ENCODE measurements around the gene CMTM7. TPM values are rescaled to one million over a fixed set of nuclear protein-coding genes. Genes with fewer than 3 reads are reported as not detected.
A peak's percentile ranks its signal among the peaks of the same experiment; 100 is the strongest.

CMTM7 gene
- total and polyA plus RNA-seq, 10 of the 15 experiments (the other 5 are each of a cell fraction or from before 2014, with no cell fraction given) = 3.7 to 36.4 (median 14.7) TPM

DNA sequence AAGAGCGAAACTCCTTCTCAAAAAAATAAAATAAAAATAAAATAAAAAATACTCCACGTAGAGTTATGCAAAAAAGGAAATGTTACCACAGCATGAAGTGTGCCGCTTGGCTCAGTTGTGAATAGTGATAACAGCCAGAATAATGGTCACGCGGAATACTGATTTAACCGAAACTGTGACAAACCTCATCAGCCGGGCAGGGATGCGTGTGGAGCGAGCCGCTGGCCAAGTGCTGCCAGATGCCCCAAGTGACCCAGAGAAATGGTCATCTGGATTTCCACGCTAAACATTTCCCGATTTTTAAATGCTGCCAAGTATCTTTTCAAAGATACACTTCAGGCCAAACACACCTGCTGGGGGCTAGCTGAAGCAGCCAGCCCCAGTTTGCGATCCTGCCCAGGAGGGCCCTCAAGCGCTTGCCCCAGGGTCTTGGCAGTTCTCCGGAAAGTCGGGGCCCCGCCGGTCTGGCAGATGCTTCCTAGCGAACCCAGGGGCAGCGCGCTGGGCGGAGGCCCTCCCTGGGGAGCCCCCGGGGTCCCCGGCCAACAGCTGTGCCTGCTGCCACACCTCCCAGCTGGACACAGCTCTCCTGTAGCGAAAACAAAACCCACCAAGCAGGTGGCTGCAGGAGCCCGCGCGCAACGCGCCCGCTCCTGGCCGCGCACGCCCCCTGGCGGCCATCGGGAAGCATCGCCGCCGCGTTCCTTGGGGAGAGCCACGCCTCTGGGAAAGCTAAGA is 75.8 kb downstream of the CMTM7 start:
- in situ Hi-C loops (cut with MboI) (loop anchor here (5.0 kb wide), 1 partner anchor 90 kb away; no protein-coding TSS in a partner anchor), intact Hi-C loops (cut with micrococcal nuclease; ENCODE audit: unreplicated experiment) (loop anchor here (1.0 to 5.0 kb wide), 8 partner anchors 25 to 290 kb away; partner anchors contain the start of gene CMTM7)
- CTCF ChIA-PET = interaction anchor here (0.6 to 5.7 kb wide), 52 partner anchors 8 to 415 kb away, joined by 3 to 201 read pairs (median 4); partner anchors contain the start of genes CMTM6 and CMTM7
- 33% methylated on average over 39 of the region's 41 CpGs for WGBS (ENCODE audit: insufficient coverage, insufficient replicate concordance, low lambda C conversion rate, missing lambda C conversion rate)
- Histone ChIP-seq H3K4me1 (ENCODE audit: control insufficient read depth, insufficient read depth, low read length) (peaks cover 39% of the 10 kb centered on the region), H3K36me3 (ENCODE audit: control insufficient read depth in 2 of 2, insufficient read depth in 2 of 2, low read length in 1 of 2) (no peaks in the 10 kb centered on the region), H3K27me3 (replicated peaks in 1 of 2; ENCODE audit: control insufficient read depth in 2 of 2, insufficient read depth in 2 of 2, low read length in 1 of 2) (no peaks in the 10 kb centered on the region), H4K20me1 (ENCODE audit: control insufficient read depth, insufficient read depth) (no peaks in the 10 kb centered on the region), H3K9me3 (replicated peaks; ENCODE audit: control insufficient read depth, insufficient read depth, low read length) (no peaks in the 10 kb centered on the region; the same call in 2 of the 3 replicates), H3K9ac (ENCODE audit: control insufficient read depth, insufficient read depth, low read length) (peak overlapping the region; percentile 28; the same call in 1 of the 2 replicates), H3K4me2 (ENCODE audit: control insufficient read depth, insufficient read depth) (peak overlapping the region; percentile 80), H3K79me2 (ENCODE audit: control insufficient read depth, insufficient read depth, low read length) (no peaks in the 10 kb centered on the region), H2AFZ (ENCODE audit: control insufficient read depth, low read depth, low read length) (peak overlapping the region; percentile 21), H3K27ac (ENCODE audit: control insufficient read depth, insufficient read depth) (no peak overlapping the region), H3K4me3 (peak overlapping the region; percentile 43; the same call in 1 of the 2 replicates)
- BruUV-seq (replicated peaks) = no TSS peak
- RAD21 ChIA-PET (ENCODE audit: unreplicated experiment) = interaction anchor here (0.6 to 5.5 kb wide), 27 partner anchors 12 to 296 kb away, joined by 3 to 121 read pairs (median 4); partner anchors contain the start of gene CMTM7
- DNase-seq (ENCODE audit: low read depth, low spot score) (no peak), ATAC-seq (peak; percentile 80), FAIRE-seq (no peak)
- SMC1A ChIA-PET (ENCODE audit: uncharacterized antibody, unreplicated experiment) = interaction anchor here (0.8 to 6.0 kb wide), 30 partner anchors 8 to 173 kb away, joined by 3 to 106 read pairs (median 6); partner anchors contain the start of genes CMTM6 and CMTM7
- POLR2A ChIA-PET = interaction anchor here (0.6 to 1.7 kb wide), 8 partner anchors 10 to 92 kb away, joined by 3 to 8 read pairs (median 4); no protein-coding TSS in a partner anchor
- TF ChIP-seq RBBP5 (conservative IDR thresholded peaks at IDR 0.05) (no peak), IRF4 (IDR thresholded peaks at IDR 0.05; ENCODE audit: low read depth, low read length) (peak; percentile 47; the same call in 1 of the 2 replicates), ZNF207 (IDR thresholded peaks at IDR 0.05; ENCODE audit: borderline replicate concordance) (0 out of 2 replicates have a peak, but pooled peaks have one; percentile 63), CBFB (IDR thresholded peaks at IDR 0.05; ENCODE audit: low read depth) (no peak), STAT1 (conservative IDR thresholded peaks at IDR 0.05) (0 out of 2 replicates have a peak, but pooled peaks have one; percentile 65), KAT2A (conservative IDR thresholded peaks at IDR 0.05; ENCODE audit: control insufficient read depth, low read depth, low read length) (no peak), MEF2A (IDR thresholded peaks at IDR 0.05; ENCODE audit: insufficient read depth, low read depth, low read length) (peak; percentile 46; the same call in 1 of the 2 replicates), EED (IDR thresholded peaks at IDR 0.05; ENCODE audit: low read depth) (peak; percentile 62), NR2F1 (conservative IDR thresholded peaks at IDR 0.05) (0 out of 2 replicates have a peak, but pooled peaks have one; percentile 37)
- TF ChIP-seq, protein P1, sequence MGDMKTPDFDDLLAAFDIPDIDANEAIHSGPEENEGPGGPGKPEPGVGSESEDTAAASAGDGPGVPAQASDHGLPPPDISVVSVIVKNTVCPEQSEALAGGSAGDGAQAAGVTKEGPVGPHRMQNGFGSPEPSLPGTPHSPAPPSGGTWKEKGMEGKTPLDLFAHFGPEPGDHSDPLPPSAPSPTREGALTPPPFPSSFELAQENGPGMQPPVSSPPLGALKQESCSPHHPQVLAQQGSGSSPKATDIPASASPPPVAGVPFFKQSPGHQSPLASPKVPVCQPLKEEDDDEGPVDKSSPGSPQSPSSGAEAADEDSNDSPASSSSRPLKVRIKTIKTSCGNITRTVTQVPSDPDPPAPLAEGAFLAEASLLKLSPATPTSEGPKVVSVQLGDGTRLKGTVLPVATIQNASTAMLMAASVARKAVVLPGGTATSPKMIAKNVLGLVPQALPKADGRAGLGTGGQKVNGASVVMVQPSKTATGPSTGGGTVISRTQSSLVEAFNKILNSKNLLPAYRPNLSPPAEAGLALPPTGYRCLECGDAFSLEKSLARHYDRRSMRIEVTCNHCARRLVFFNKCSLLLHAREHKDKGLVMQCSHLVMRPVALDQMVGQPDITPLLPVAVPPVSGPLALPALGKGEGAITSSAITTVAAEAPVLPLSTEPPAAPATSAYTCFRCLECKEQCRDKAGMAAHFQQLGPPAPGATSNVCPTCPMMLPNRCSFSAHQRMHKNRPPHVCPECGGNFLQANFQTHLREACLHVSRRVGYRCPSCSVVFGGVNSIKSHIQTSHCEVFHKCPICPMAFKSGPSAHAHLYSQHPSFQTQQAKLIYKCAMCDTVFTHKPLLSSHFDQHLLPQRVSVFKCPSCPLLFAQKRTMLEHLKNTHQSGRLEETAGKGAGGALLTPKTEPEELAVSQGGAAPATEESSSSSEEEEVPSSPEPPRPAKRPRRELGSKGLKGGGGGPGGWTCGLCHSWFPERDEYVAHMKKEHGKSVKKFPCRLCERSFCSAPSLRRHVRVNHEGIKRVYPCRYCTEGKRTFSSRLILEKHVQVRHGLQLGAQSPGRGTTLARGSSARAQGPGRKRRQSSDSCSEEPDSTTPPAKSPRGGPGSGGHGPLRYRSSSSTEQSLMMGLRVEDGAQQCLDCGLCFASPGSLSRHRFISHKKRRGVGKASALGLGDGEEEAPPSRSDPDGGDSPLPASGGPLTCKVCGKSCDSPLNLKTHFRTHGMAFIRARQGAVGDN (IDR thresholded peaks at IDR 0.05) = no peak
- TF ChIP-seq, protein P2, sequence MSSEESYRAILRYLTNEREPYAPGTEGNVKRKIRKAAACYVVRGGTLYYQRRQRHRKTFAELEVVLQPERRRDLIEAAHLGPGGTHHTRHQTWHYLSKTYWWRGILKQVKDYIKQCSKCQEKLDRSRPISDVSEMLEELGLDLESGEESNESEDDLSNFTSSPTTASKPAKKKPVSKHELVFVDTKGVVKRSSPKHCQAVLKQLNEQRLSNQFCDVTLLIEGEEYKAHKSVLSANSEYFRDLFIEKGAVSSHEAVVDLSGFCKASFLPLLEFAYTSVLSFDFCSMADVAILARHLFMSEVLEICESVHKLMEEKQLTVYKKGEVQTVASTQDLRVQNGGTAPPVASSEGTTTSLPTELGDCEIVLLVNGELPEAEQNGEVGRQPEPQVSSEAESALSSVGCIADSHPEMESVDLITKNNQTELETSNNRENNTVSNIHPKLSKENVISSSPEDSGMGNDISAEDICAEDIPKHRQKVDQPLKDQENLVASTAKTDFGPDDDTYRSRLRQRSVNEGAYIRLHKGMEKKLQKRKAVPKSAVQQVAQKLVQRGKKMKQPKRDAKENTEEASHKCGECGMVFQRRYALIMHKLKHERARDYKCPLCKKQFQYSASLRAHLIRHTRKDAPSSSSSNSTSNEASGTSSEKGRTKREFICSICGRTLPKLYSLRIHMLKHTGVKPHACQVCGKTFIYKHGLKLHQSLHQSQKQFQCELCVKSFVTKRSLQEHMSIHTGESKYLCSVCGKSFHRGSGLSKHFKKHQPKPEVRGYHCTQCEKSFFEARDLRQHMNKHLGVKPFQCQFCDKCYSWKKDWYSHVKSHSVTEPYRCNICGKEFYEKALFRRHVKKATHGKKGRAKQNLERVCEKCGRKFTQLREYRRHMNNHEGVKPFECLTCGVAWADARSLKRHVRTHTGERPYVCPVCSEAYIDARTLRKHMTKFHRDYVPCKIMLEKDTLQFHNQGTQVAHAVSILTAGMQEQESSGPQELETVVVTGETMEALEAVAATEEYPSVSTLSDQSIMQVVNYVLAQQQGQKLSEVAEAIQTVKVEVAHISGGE (CRISPR knock-in tag; IDR thresholded peaks at IDR 0.05) = no peak
- TF ChIP-seq, protein P3, sequence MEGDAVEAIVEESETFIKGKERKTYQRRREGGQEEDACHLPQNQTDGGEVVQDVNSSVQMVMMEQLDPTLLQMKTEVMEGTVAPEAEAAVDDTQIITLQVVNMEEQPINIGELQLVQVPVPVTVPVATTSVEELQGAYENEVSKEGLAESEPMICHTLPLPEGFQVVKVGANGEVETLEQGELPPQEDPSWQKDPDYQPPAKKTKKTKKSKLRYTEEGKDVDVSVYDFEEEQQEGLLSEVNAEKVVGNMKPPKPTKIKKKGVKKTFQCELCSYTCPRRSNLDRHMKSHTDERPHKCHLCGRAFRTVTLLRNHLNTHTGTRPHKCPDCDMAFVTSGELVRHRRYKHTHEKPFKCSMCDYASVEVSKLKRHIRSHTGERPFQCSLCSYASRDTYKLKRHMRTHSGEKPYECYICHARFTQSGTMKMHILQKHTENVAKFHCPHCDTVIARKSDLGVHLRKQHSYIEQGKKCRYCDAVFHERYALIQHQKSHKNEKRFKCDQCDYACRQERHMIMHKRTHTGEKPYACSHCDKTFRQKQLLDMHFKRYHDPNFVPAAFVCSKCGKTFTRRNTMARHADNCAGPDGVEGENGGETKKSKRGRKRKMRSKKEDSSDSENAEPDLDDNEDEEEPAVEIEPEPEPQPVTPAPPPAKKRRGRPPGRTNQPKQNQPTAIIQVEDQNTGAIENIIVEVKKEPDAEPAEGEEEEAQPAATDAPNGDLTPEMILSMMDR (IDR thresholded peaks at IDR 0.05 in 2 of 3, conservative IDR thresholded peaks at IDR 0.05 in 1 of 3; ENCODE audit: control insufficient read depth in 2 of 3, extremely low read depth in 1 of 3, insufficient read depth in 1 of 3, low read depth in 3 of 3, low read length in 3 of 3) = peak; percentile 95 to 96 (median 96); a peak in 5 of 6 replicates
